K562 (cell line): ENCODE measurements around the gene RAB43.
A peak's percentile ranks its signal among the peaks of the same experiment; 100 is the strongest.

ENCODE experiments used
- AFF4 ChIP-seq: sonication (generic); formaldehyde crosslinking; IDR thresholded peaks from 2 replicates; pipeline ENCODE4 v1.8.0; 2023; ENCODE audit warnings: mild to moderate bottlenecking, missing genetic modification reagents
- ATF3 ChIP-seq, 2 experiments: fragments of 450-650 bp in 1 of 2; sonication (generic) in 1 of 2; formaldehyde crosslinking in 1 of 2; IDR thresholded peaks in 1 of 2; conservative IDR thresholded peaks in 1 of 2; 2 replicates each; pipeline versions ENCODE4 v1.6.1 to v1.8.1; 2016 to 2023; ENCODE audit warnings: mild to moderate bottlenecking in 2 of 2, moderate library complexity in 2 of 2, inconsistent platforms in 1 of 2, missing genetic modification reagents in 1 of 2
- FIP1L1 ChIP-seq: fragments of 200-400 bp; formaldehyde crosslinking; IDR thresholded peaks from 2 replicates; pipeline ENCODE4 v1.6.1; 2018; ENCODE audit warnings: mild to moderate bottlenecking, low read depth, low read length; ENCODE audit not compliant: poor library complexity, severe bottlenecking
- MGA ChIP-seq: fragments of 450-650 bp; IDR thresholded peaks from 2 replicates; pipeline ENCODE4 v1.6.1; 2016; ENCODE audit warnings: mild to moderate bottlenecking, moderate library complexity
- POLR2AphosphoS5 ChIP-seq: IDR thresholded peaks from 2 replicates; pipeline ENCODE4 v1.6.1; 2011; ENCODE audit warnings: mild to moderate bottlenecking, low read depth, low read length, moderate library complexity; ENCODE audit not compliant: control insufficient read depth, insufficient read depth
- TF ChIP-seq, protein P1 (sequence below), 3 experiments: IDR thresholded peaks in 2 of 3; conservative IDR thresholded peaks in 1 of 3; 2 replicates each; pipeline ENCODE4 v1.5.1; 2011 to 2012; ENCODE audit warnings: low read length in 3 of 3, mild to moderate bottlenecking in 3 of 3, control low read depth in 2 of 3, improper control_type of control experiment in 1 of 3, inconsistent platforms in 1 of 3, low read depth in 1 of 3, mixed read lengths in 1 of 3, moderate library complexity in 1 of 3; ENCODE audit not compliant: insufficient read depth in 2 of 3

DNA sequence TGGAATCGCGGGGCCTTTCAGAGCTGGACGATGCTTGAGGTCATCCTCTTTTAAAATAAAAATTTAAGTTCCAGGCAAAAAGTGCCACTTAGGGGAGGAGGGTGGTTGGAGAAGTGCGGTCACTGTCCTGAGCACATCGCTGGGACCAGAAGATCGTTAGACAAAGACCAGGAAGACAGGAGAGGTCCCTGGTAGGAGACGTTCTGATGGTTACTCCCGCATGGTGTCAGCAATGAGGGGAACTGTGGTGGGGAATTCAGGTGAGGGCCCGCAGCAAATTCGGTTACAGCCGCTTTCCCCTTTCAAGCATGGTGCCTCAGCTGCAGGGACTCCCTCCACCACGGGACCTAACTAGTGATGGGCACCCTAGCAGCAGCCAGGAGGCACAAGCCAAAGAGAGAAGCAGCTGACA, 40.3 kb upstream of the RAB43 start:
- TF ChIP-seq FIP1L1, result no peak
- TF ChIP-seq, protein P1, sequence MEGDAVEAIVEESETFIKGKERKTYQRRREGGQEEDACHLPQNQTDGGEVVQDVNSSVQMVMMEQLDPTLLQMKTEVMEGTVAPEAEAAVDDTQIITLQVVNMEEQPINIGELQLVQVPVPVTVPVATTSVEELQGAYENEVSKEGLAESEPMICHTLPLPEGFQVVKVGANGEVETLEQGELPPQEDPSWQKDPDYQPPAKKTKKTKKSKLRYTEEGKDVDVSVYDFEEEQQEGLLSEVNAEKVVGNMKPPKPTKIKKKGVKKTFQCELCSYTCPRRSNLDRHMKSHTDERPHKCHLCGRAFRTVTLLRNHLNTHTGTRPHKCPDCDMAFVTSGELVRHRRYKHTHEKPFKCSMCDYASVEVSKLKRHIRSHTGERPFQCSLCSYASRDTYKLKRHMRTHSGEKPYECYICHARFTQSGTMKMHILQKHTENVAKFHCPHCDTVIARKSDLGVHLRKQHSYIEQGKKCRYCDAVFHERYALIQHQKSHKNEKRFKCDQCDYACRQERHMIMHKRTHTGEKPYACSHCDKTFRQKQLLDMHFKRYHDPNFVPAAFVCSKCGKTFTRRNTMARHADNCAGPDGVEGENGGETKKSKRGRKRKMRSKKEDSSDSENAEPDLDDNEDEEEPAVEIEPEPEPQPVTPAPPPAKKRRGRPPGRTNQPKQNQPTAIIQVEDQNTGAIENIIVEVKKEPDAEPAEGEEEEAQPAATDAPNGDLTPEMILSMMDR (IDR thresholded peaks at IDR 0.05 in 2 of 3, conservative IDR thresholded peaks at IDR 0.05 in 1 of 3; ENCODE audit: insufficient read depth in 2 of 3, low read depth in 1 of 3, low read length in 3 of 3), result 0 out of 6 replicates have a peak, but pooled peaks of 1 of the 3 experiments have one; percentile 2
- no peak for TF ChIP-seq ATF3 (IDR thresholded peaks at IDR 0.05)
- no peak for TF ChIP-seq ATF3 (CRISPR knock-in tag; conservative IDR thresholded peaks at IDR 0.05)
- TF ChIP-seq POLR2AphosphoS5, result no peak
- TF ChIP-seq AFF4 (CRISPR knock-in tag), result no peak
- no peak for TF ChIP-seq MGA
